HG02642 (cell line): Measurements from ENCODE around the gene KRT16.

ENCODE experiments used
- ATAC-seq: cut with Tn5 transposase; IDR thresholded peaks from one replicate; pipeline ENCODE4 v1.9.1; 2021; ENCODE audit warnings: mild to moderate bottlenecking; ENCODE audit not compliant: unreplicated experiment, poor library complexity

The KRT16 gene

GRCh38 chr17:41567317-41567716 lies 45.2 kb downstream of the KRT16 start:
- no peak for ATAC-seq

- ATAC-seq: no peak
Observed at GRCh38 chr17:41565338-41565737, 47.2 kb downstream of the KRT16 start.

- no peak for ATAC-seq
Observed at GRCh38 chr17:41563607-41564170, 48.9 kb downstream of the KRT16 start.

GRCh38 chr17:41561554-41561953 lies 51.0 kb downstream of the KRT16 start:
- ATAC-seq: no peak
